Activated CD8-positive, alpha-beta T cell treated with anti-CD3 and anti-CD28 coated beads for 36 hours (primary cell): Measurements from ENCODE around the gene OSBPL8. TPM values are rescaled to one million over a fixed set of nuclear protein-coding genes. Genes with fewer than 3 reads are reported as not detected.
"Not testable (repeated sequence)": the region's sequence is repeated elsewhere in the genome, so short reads cannot be mapped to it uniquely, and the experiment has no call there.

ENCODE experiments used
- ATAC-seq: fragments of 200-7000 bp; cut with Tn5 transposase; one replicate; pipeline ENCODE4 v1.10.0; 2021; ENCODE audit warnings: mild to moderate bottlenecking, moderate library complexity
- CTCF ChIA-PET: fragments of 350-600 bp; sonication (Branson Sonifier 250); formaldehyde crosslinking; loops from one replicate; lab custom pipeline; 2021; ENCODE audit warnings: antibody characterized with exemption; lab: Charles Lee
- POLR2A ChIA-PET: fragments of 350-600 bp; sonication (Branson Sonifier 250); formaldehyde crosslinking; loops from one replicate; lab custom pipeline; 2021; ENCODE audit warnings: antibody characterized with exemption; lab: Charles Lee
- DNase-seq: peaks from one replicate; pipeline ENCODE4 v3.0.0-alpha.2; 2020
- H3K27ac Mint-ChIP-seq: one replicate; pipeline ENCODE4 v1.8.0; 2021; ENCODE audit warnings: mild to moderate bottlenecking, mixed read lengths
- H3K27me3 Mint-ChIP-seq: one replicate; pipeline ENCODE4 v1.8.0; 2021; ENCODE audit warnings: mixed read lengths
- H3K36me3 Mint-ChIP-seq: one replicate; pipeline ENCODE4 v1.8.0; 2021; ENCODE audit warnings: low read depth, mixed read lengths
- H3K4me1 Mint-ChIP-seq: one replicate; pipeline ENCODE4 v1.8.0; 2021; ENCODE audit warnings: low read depth, mixed read lengths
- H3K4me3 Mint-ChIP-seq: one replicate; pipeline ENCODE4 v1.8.0; 2021; ENCODE audit warnings: mild to moderate bottlenecking, moderate library complexity, mixed read lengths
- H3K9me3 Mint-ChIP-seq: one replicate; pipeline ENCODE4 v1.8.0; 2021; ENCODE audit warnings: mixed read lengths
- CTCF ChIP-seq: fragments of 200-600 bp; IDR thresholded peaks from one replicate; pipeline ENCODE4 v1.8.0; 2022; ENCODE audit warnings: antibody characterized with exemption, mild to moderate bottlenecking
- intact Hi-C: fragments of 100-400 bp; cut with micrococcal nuclease; formaldehyde crosslinking; loops from one replicate; pipeline ENCODE4 v1.10.0; 2022
- total RNA-seq, 2 experiments: library from RNA; stranded (reverse); gene quantifications; one replicate each; pipeline ENCODE4 v1.2.3, GENCODE V29; 2021

OSBPL8 gene
- total RNA-seq, 2 experiments from 2014 or later: 81.1 to 85.6 TPM

- Mint-ChIP-seq H3K4me1 (peaks cover 42% of the 10 kb centered on the region), H3K27me3 (no peaks in the 10 kb centered on the region), H3K36me3 (peaks cover 36% of the 10 kb centered on the region), H3K27ac (peak overlapping the region; percentile 85), H3K4me3 (no peak overlapping the region), H3K9me3 (peaks cover 10% of the 10 kb centered on the region)
- no peak for TF ChIP-seq CTCF
- ChIA-PET POLR2A (no interaction called here), CTCF (no interaction called here)
- ATAC-seq: peak; percentile 32
- intact Hi-C loops: no loop called here
- no peak for DNase-seq
These were observed 39.2 kb downstream of the OSBPL8 start for GRCh38 chr12:76520348-76520747.

- no peaks in the 10 kb centered on the region for H3K27me3 Mint-ChIP-seq
- ChIA-PET POLR2A (no interaction called here), CTCF (no interaction called here)
- peak overlapping the region; percentile 85 for H3K27ac Mint-ChIP-seq
- intact Hi-C loops: no loop called here
- no peak for TF ChIP-seq CTCF
- ATAC-seq (peak; percentile 86), DNase-seq (peak; percentile 60)
- H3K4me3 Mint-ChIP-seq: no peak overlapping the region
- peaks cover 42% of the 10 kb centered on the region for H3K4me1 Mint-ChIP-seq
- H3K9me3 Mint-ChIP-seq: peaks cover 10% of the 10 kb centered on the region
- peaks cover 39% of the 10 kb centered on the region for H3K36me3 Mint-ChIP-seq
These were observed 40.0 kb downstream of the OSBPL8 start for GRCh38 chr12:76519538-76519937.

GRCh38 chr12:76518699-76519098, 40.9 kb downstream of the OSBPL8 start:
- H3K4me1 Mint-ChIP-seq: peaks cover 42% of the 10 kb centered on the region
- peak overlapping the region; percentile 70 for H3K27ac Mint-ChIP-seq
- ChIA-PET POLR2A (no interaction called here), CTCF (no interaction called here)
- no peaks in the 10 kb centered on the region for H3K27me3 Mint-ChIP-seq
- no peak for ATAC-seq
- TF ChIP-seq CTCF: no peak
- H3K9me3 Mint-ChIP-seq: peaks cover 12% of the 10 kb centered on the region
- intact Hi-C loops: no loop called here
- no peak overlapping the region for H3K4me3 Mint-ChIP-seq
- DNase-seq: no peak
- peaks cover 43% of the 10 kb centered on the region for H3K36me3 Mint-ChIP-seq

- ATAC-seq: no peak
- H3K9me3 Mint-ChIP-seq: peaks cover 25% of the 10 kb centered on the region
- no peak for DNase-seq
- intact Hi-C loops: no loop called here
- TF ChIP-seq CTCF: no peak
- H3K4me1 Mint-ChIP-seq: peaks cover 23% of the 10 kb centered on the region
- peaks cover 34% of the 10 kb centered on the region for H3K36me3 Mint-ChIP-seq
- H3K4me3 Mint-ChIP-seq: no peak overlapping the region
- ChIA-PET CTCF (interaction anchor here (1.2 kb wide), 1 partner anchor 71 kb away, joined by 3 read pairs; no protein-coding TSS in a partner anchor), POLR2A (interaction anchor here (1.0 kb wide), 1 partner anchor 9 kb away, joined by 3 read pairs; no protein-coding TSS in a partner anchor)
- no peaks in the 10 kb centered on the region for H3K27me3 Mint-ChIP-seq
- H3K27ac Mint-ChIP-seq: no peak overlapping the region
These were observed 44.3 kb downstream of the OSBPL8 start for GRCh38 chr12:76515271-76515670.

- intact Hi-C loops, H3K4me1 Mint-ChIP-seq, H3K27ac Mint-ChIP-seq, ATAC-seq, H3K27me3 Mint-ChIP-seq, DNase-seq, H3K4me3 Mint-ChIP-seq: not testable (repeated sequence)
- Mint-ChIP-seq H3K9me3 (peaks cover 16% of the 10 kb centered on the region), H3K36me3 (peaks cover 26% of the 10 kb centered on the region)
- ChIA-PET POLR2A (interaction anchor here (0.8 kb wide), 1 partner anchor 825 kb away, joined by 3 read pairs; no protein-coding TSS in a partner anchor), CTCF (interaction anchor here (1.6 kb wide), 1 partner anchor 75 kb away, joined by 5 read pairs; no protein-coding TSS in a partner anchor)
These were observed 48.4 kb downstream of the OSBPL8 start for GRCh38 chr12:76511116-76511716.
